Activated B cell treated with CpG ODN at 0.5 μM for 24 hours (primary cell): ENCODE results near the gene CCDC171. TPM values are rescaled to one million over a fixed set of nuclear protein-coding genes. Genes with fewer than 3 reads are reported as not detected.

Experiments used
- ATAC-seq: fragments of 200-7000 bp; cut with Tn5 transposase; one replicate; pipeline ENCODE4 v1.10.0; 2021; ENCODE audit warnings: low read depth, mild to moderate bottlenecking, moderate library complexity
- CTCF ChIA-PET: fragments of 350-600 bp; sonication (Branson Sonifier 250); formaldehyde crosslinking; loops from one replicate; lab custom pipeline; 2021; ENCODE audit warnings: antibody characterized with exemption; lab: Charles Lee
- POLR2A ChIA-PET: fragments of 350-600 bp; sonication (Branson Sonifier 250); formaldehyde crosslinking; loops from one replicate; lab custom pipeline; 2021; ENCODE audit warnings: antibody characterized with exemption; lab: Charles Lee
- DNase-seq: peaks from one replicate; pipeline ENCODE4 v3.0.0; 2022
- H3K27ac Mint-ChIP-seq: one replicate; pipeline ENCODE4 v1.8.0; 2020; ENCODE audit warnings: mixed read lengths
- H3K27me3 Mint-ChIP-seq: one replicate; pipeline ENCODE4 v1.8.0; 2021; ENCODE audit warnings: mixed read lengths
- H3K36me3 Mint-ChIP-seq: one replicate; pipeline ENCODE4 v1.8.0; 2021; ENCODE audit warnings: low read depth, mixed read lengths
- H3K4me1 Mint-ChIP-seq: one replicate; pipeline ENCODE4 v1.8.0; 2021; ENCODE audit warnings: mixed read lengths
- H3K4me3 Mint-ChIP-seq: one replicate; pipeline ENCODE4 v1.8.0; 2020; ENCODE audit warnings: mild to moderate bottlenecking, mixed read lengths
- H3K9me3 Mint-ChIP-seq: one replicate; pipeline ENCODE4 v1.8.0; 2020; ENCODE audit warnings: mixed read lengths
- intact Hi-C: fragments of 100-400 bp; cut with micrococcal nuclease; formaldehyde crosslinking; loops from one replicate; pipeline ENCODE4 v1.15.1; 2024
- total RNA-seq: library from RNA; stranded (reverse); gene quantifications from 2 replicates; pipeline ENCODE4 v1.2.3, GENCODE V29; 2022
- TF ChIP-seq, protein P1 (sequence below): fragments of 200-600 bp; IDR thresholded peaks from one replicate; pipeline ENCODE4 v1.8.0; 2022; ENCODE audit warnings: antibody characterized with exemption, mild to moderate bottlenecking

CCDC171 gene
- total RNA-seq, 1 donor from 2014 or later: 3.6 TPM

DNA sequence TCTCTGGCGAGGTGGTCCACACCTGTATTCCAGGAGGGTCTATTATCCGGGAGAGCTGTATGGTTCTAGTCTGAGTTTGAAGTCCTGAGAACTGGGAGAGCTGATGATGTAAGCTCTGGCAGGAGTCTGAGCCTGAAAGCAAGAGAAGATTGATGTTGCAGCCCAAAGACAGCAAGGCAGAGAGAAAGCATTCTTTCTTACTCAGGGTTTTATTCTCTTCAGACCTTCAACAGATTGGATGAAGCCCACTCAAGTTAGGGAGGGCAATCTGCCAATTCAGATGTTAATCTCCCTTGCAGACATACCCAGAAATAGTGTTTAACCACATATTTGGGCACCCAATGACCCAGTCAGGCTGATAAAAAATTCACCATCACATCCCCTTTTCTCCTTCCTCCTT is 159.1 kb downstream of the CCDC171 start:
- ChIA-PET POLR2A (no interaction called here), CTCF (no interaction called here)
- no peak for ATAC-seq
- TF ChIP-seq, protein P1, sequence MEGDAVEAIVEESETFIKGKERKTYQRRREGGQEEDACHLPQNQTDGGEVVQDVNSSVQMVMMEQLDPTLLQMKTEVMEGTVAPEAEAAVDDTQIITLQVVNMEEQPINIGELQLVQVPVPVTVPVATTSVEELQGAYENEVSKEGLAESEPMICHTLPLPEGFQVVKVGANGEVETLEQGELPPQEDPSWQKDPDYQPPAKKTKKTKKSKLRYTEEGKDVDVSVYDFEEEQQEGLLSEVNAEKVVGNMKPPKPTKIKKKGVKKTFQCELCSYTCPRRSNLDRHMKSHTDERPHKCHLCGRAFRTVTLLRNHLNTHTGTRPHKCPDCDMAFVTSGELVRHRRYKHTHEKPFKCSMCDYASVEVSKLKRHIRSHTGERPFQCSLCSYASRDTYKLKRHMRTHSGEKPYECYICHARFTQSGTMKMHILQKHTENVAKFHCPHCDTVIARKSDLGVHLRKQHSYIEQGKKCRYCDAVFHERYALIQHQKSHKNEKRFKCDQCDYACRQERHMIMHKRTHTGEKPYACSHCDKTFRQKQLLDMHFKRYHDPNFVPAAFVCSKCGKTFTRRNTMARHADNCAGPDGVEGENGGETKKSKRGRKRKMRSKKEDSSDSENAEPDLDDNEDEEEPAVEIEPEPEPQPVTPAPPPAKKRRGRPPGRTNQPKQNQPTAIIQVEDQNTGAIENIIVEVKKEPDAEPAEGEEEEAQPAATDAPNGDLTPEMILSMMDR: no peak
- Mint-ChIP-seq H3K4me3 (no peak overlapping the region), H3K27me3 (no peaks in the 10 kb centered on the region), H3K9me3 (no peaks in the 10 kb centered on the region), H3K4me1 (no peaks in the 10 kb centered on the region), H3K27ac (no peak overlapping the region), H3K36me3 (no peaks in the 10 kb centered on the region)
- no peak for DNase-seq
- intact Hi-C loops: no loop called here

DNA sequence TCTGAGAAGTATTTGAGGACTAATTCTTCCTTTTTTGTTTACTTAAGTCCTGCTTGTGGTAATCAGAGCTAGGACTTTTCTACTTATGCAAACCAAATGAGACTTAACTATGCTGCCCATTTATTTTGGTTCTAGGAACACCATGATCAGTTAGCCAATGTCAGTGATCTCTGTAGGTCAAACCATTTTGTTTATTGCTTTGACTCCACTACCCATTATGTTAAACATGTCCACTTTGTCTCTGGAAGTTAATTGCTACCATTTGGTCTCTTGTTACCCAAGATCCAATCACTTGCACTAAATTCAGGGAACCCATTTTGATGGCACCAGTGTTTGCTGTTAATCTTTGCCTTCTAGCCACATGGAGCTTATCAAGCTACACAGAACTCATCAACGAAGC is 161.9 kb downstream of the CCDC171 start:
- Mint-ChIP-seq H3K27ac (no peak overlapping the region), H3K4me3 (no peak overlapping the region), H3K9me3 (no peaks in the 10 kb centered on the region), H3K36me3 (no peaks in the 10 kb centered on the region), H3K4me1 (no peaks in the 10 kb centered on the region), H3K27me3 (no peaks in the 10 kb centered on the region)
- intact Hi-C loops: no loop called here
- POLR2A ChIA-PET: no interaction called here
- ATAC-seq: no peak
- TF ChIP-seq, protein P1: no peak
- CTCF ChIA-PET: no interaction called here
- no peak for DNase-seq

- TF ChIP-seq, protein P1: no peak
- ChIA-PET CTCF (no interaction called here), POLR2A (no interaction called here)
- Mint-ChIP-seq H3K36me3 (no peaks in the 10 kb centered on the region), H3K4me3 (no peak overlapping the region), H3K27ac (no peak overlapping the region), H3K27me3 (no peaks in the 10 kb centered on the region), H3K4me1 (no peaks in the 10 kb centered on the region), H3K9me3 (no peaks in the 10 kb centered on the region)
- ATAC-seq: no peak
- DNase-seq: no peak
- intact Hi-C loops: no loop called here
Measured at GRCh38 chr9:15717290-15717967, 164.6 kb downstream of the CCDC171 start.

DNA sequence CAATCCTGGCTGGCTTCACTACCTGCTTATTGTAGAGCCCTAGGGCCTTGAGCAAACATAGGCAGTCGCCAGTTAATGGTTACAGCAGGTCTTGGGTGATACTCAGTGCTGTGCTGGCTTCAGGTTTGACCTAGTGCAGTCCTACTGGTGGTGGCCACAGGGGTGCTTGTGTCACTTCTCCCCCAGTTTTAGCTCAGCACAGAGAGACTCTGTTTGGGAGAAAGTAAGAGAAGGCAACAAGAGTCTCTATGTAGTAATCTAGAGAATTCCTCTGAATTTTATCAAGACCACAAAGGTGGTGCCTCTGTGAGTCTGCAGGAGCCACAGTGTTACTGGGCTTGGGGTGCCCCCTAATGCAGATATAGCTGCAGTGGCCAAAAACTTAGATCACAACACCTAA is 165.6 kb downstream of the CCDC171 start:
- Mint-ChIP-seq H3K27me3 (no peaks in the 10 kb centered on the region), H3K36me3 (peaks cover 3% of the 10 kb centered on the region), H3K9me3 (no peaks in the 10 kb centered on the region), H3K27ac (no peak overlapping the region), H3K4me3 (no peak overlapping the region), H3K4me1 (no peaks in the 10 kb centered on the region)
- intact Hi-C loops: no loop called here
- ChIA-PET POLR2A (no interaction called here), CTCF (no interaction called here)
- ATAC-seq: no peak
- no peak for DNase-seq
- TF ChIP-seq, protein P1: no peak

- Mint-ChIP-seq H3K27me3 (no peaks in the 10 kb centered on the region), H3K4me1 (no peaks in the 10 kb centered on the region), H3K36me3 (peaks cover 3% of the 10 kb centered on the region), H3K4me3 (no peak overlapping the region), H3K9me3 (no peaks in the 10 kb centered on the region), H3K27ac (no peak overlapping the region)
- intact Hi-C loops: no loop called here
- ATAC-seq: no peak
- TF ChIP-seq, protein P1: no peak
- CTCF ChIA-PET: no interaction called here
- POLR2A ChIA-PET: no interaction called here
- DNase-seq: no peak
Measured at GRCh38 chr9:15720861-15721260, 168.0 kb downstream of the CCDC171 start.
